Thyroid gland (tissue), 4 donors: ENCODE measurements around the gene DEFB132.

Source experiments
- POLR2A ChIP-seq, 2 donors: fragments of 450-650 bp; IDR thresholded peaks; one replicate each; pipeline ENCODE4 v1.6.1; 2017; ENCODE audit warnings: antibody characterized with exemption in 2 of 2, mild to moderate bottlenecking in 2 of 2, moderate library complexity in 1 of 2
- TF ChIP-seq, protein P1 (sequence below), 6 experiments: fragments of 200-600 bp in 3 of 6; fragments of 450-650 bp in 3 of 6; sonication (generic) in 3 of 6; IDR thresholded peaks; one replicate each; pipeline ENCODE4 v1.5.1; 2016 to 2019; ENCODE audit warnings: antibody characterized with exemption in 6 of 6, mild to moderate bottlenecking in 2 of 6, inconsistent platforms in 1 of 6, moderate library complexity in 1 of 6

DNA sequence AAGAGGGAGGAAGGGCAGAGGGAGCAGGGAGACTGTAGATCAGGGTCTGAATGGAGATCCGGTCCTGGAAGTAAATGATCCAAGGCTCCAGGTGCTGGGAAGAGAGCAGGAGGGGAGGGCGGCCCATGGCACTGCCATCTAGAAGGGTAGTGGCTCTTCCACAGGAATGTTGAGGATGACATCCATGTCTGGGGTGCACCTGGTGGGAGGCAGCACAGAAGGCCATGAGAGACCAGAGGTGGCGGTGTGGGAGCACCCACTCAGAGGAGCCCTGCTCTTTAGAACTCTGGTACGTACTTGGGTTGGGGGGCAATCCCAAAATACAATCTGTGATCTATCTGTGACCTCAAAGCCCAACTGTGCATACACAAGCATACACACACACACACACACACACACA, 13.5 kb downstream of the DEFB132 start:
- TF ChIP-seq, protein P1, sequence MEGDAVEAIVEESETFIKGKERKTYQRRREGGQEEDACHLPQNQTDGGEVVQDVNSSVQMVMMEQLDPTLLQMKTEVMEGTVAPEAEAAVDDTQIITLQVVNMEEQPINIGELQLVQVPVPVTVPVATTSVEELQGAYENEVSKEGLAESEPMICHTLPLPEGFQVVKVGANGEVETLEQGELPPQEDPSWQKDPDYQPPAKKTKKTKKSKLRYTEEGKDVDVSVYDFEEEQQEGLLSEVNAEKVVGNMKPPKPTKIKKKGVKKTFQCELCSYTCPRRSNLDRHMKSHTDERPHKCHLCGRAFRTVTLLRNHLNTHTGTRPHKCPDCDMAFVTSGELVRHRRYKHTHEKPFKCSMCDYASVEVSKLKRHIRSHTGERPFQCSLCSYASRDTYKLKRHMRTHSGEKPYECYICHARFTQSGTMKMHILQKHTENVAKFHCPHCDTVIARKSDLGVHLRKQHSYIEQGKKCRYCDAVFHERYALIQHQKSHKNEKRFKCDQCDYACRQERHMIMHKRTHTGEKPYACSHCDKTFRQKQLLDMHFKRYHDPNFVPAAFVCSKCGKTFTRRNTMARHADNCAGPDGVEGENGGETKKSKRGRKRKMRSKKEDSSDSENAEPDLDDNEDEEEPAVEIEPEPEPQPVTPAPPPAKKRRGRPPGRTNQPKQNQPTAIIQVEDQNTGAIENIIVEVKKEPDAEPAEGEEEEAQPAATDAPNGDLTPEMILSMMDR (IDR thresholded peaks at IDR 0.05), result no peak
- TF ChIP-seq POLR2A (IDR thresholded peaks at IDR 0.05), result no peak
